Urothelium cell line (cell line): ENCODE measurements around the gene GPAT2.
"Not testable (repeated sequence)": the region's sequence is repeated elsewhere in the genome, so short reads cannot be mapped to it uniquely, and the experiment has no call there.

Source experiments
- DNase-seq: peaks from one replicate; pipeline ENCODE4 v3.0.0; 2011; ENCODE audit warnings: low spot score, mixed read lengths
- FAIRE-seq: peaks from 2 replicates; lab custom pipeline; 2011; peaks lifted over from hg19 to GRCh38; lab: Jason Lieb, UNC

GPAT2 gene

GRCh38 chr2:96025194-96025492, 9.6 kb downstream of the GPAT2 start:
- DNase-seq (no peak), FAIRE-seq (no peak)

GRCh38 chr2:96024336-96025193, 10.2 kb downstream of the GPAT2 start:
- DNase-seq (no peak), FAIRE-seq (no peak)

- not testable (repeated sequence) for DNase-seq, FAIRE-seq
Observed at GRCh38 chr2:96023701-96024100, 11.0 kb downstream of the GPAT2 start.

- FAIRE-seq, result not testable (repeated sequence)
- peak; percentile 78 for DNase-seq
Observed at GRCh38 chr2:96022701-96023447, 11.8 kb downstream of the GPAT2 start.

GRCh38 chr2:96022126-96022525, 12.6 kb downstream of the GPAT2 start:
- not testable (repeated sequence) for FAIRE-seq, DNase-seq

- FAIRE-seq, DNase-seq: not testable (repeated sequence)
Observed at GRCh38 chr2:96021142-96021541, 13.6 kb downstream of the GPAT2 start.

- FAIRE-seq, result not testable (repeated sequence)
- DNase-seq, result peak; percentile 4
Observed at GRCh38 chr2:96019909-96020590, 14.7 kb downstream of the GPAT2 start.

GRCh38 chr2:96016321-96016720, 18.4 kb downstream of the GPAT2 start:
- DNase-seq, FAIRE-seq: not testable (repeated sequence)

- not testable (repeated sequence) for FAIRE-seq, DNase-seq
Observed at GRCh38 chr2:96012792-96013264, 21.9 kb downstream of the GPAT2 start.

- not testable (repeated sequence) for DNase-seq, FAIRE-seq
Observed at GRCh38 chr2:96012086-96012791, 22.5 kb downstream of the GPAT2 start.

- DNase-seq, FAIRE-seq: not testable (repeated sequence)
Observed at GRCh38 chr2:96011129-96011455, 23.6 kb downstream of the GPAT2 start.

GRCh38 chr2:96010320-96011128, 24.2 kb downstream of the GPAT2 start:
- FAIRE-seq (peak; percentile 81), DNase-seq (peak; percentile 88)

- not testable (repeated sequence) for FAIRE-seq
Observed at GRCh38 chr2:96009833-96010232, 24.9 kb downstream of the GPAT2 start.

GRCh38 chr2:96008051-96008450, 26.7 kb downstream of the GPAT2 start:
- not testable (repeated sequence) for DNase-seq, FAIRE-seq

More at GRCh38 chr2:96009833-96010232, 24.9 kb downstream of the GPAT2 start:
- DNase-seq, result not testable (repeated sequence)

GRCh38 chr2:96006248-96006647, 28.5 kb downstream of the GPAT2 start:
- not testable (repeated sequence) for DNase-seq, FAIRE-seq

- FAIRE-seq, result not testable (repeated sequence)
- DNase-seq, result peak; percentile 7
Observed at GRCh38 chr2:95992520-95993272, 42.0 kb downstream of the GPAT2 start.

GRCh38 chr2:95992102-95992501, 42.6 kb downstream of the GPAT2 start:
- DNase-seq, result not testable (repeated sequence)

GRCh38 chr2:95991351-95992094, 43.2 kb downstream of the GPAT2 start, which contains the start of gene ANKRD36C:
Gene ANKRD36C (minus strand): TSS chr2:95991824. CDS start chr2:95991708, 116 bp downstream.
- FAIRE-seq, result not testable (repeated sequence)

More at GRCh38 chr2:95992102-95992501, 42.6 kb downstream of the GPAT2 start:
- FAIRE-seq, result not testable (repeated sequence)

More at GRCh38 chr2:95991351-95992094, 43.2 kb downstream of the GPAT2 start, which contains the start of gene ANKRD36C:
- DNase-seq, result peak; percentile 12
